DOHH2 (cell line): ENCODE results near the gene CDH12.

ENCODE experiments used
- H3F3A ChIP-seq: fragments of 200-600 bp; sonication (generic), shearing (Covaris generic); 2 replicates; pipeline ENCODE4 v1.6.0; 2016; ENCODE audit warnings: antibody characterized with exemption, mild to moderate bottlenecking; ENCODE audit not compliant: control insufficient read depth, insufficient read depth
- H3K27ac ChIP-seq: fragments of 200-600 bp; sonication (generic); 2 replicates; pipeline ENCODE4 v1.5.1; 2014; ENCODE audit warnings: low read depth, mild to moderate bottlenecking, low read length, moderate library complexity
- H3K27me3 ChIP-seq: fragments of 200-600 bp; sonication (generic); 2 replicates; pipeline ENCODE4 v1.6.1; 2014; ENCODE audit warnings: mild to moderate bottlenecking, low read length, mixed read lengths; ENCODE audit not compliant: control insufficient read depth
- H3K36me3 ChIP-seq: fragments of 200-600 bp; sonication (generic); 2 replicates; pipeline ENCODE4 v1.6.1; 2014; ENCODE audit warnings: mild to moderate bottlenecking, low read length, moderate library complexity, mixed read lengths; ENCODE audit not compliant: control insufficient read depth
- H3K4me1 ChIP-seq: fragments of 200-600 bp; sonication (generic); 2 replicates; pipeline ENCODE4 v1.6.1; 2014; ENCODE audit warnings: mild to moderate bottlenecking, low read length, mixed read lengths; ENCODE audit not compliant: control insufficient read depth
- H3K4me2 ChIP-seq: fragments of 200-600 bp; sonication (generic); 2 replicates; pipeline ENCODE4 v1.6.0; 2014; ENCODE audit warnings: mild to moderate bottlenecking, low read length, moderate library complexity
- H3K4me3 ChIP-seq: fragments of 200-600 bp; sonication (generic); 2 replicates; pipeline ENCODE4 v1.5.1; 2014; ENCODE audit warnings: mild to moderate bottlenecking, low read length, mixed read lengths
- H3K79me2 ChIP-seq: fragments of 200-600 bp; sonication (generic); 2 replicates; pipeline ENCODE4 v1.6.1; 2014; ENCODE audit warnings: mild to moderate bottlenecking, low read length, mixed read lengths; ENCODE audit not compliant: control insufficient read depth
- H3K9me2 ChIP-seq: fragments of 200-600 bp; sonication (generic); replicated peaks from 2 replicates; pipeline ENCODE4 v1.6.1; 2014; ENCODE audit warnings: mild to moderate bottlenecking, low read length, mixed read lengths; ENCODE audit not compliant: control insufficient read depth
- H3K9me3 ChIP-seq: fragments of 200-600 bp; sonication (generic); 2 replicates; pipeline ENCODE4 v1.6.1; 2014; ENCODE audit warnings: antibody characterized with exemption, low read length, mixed read lengths; ENCODE audit not compliant: control insufficient read depth, insufficient read depth
- H4K20me1 ChIP-seq: fragments of 200-600 bp; sonication (generic); 2 replicates; pipeline ENCODE4 v1.6.0; 2014; ENCODE audit warnings: low read depth, mild to moderate bottlenecking, antibody characterized with exemption, low read length, moderate library complexity; ENCODE audit not compliant: control insufficient read depth, insufficient read depth
- CTCF ChIP-seq: fragments of 200-600 bp; sonication (generic); IDR thresholded peaks from one replicate; pipeline ENCODE4 v1.5.1; 2014; ENCODE audit warnings: antibody characterized with exemption, mild to moderate bottlenecking, low read depth, low read length; ENCODE audit not compliant: poor library complexity, severe bottlenecking
- EZH2phosphoT487 ChIP-seq: fragments of 200-600 bp; sonication (generic); IDR thresholded peaks from 2 replicates; pipeline ENCODE4 v1.6.1; 2017; ENCODE audit warnings: borderline replicate concordance, mild to moderate bottlenecking, antibody characterized with exemption, low read length, moderate library complexity, mixed read lengths

CDH12 gene

GRCh38 chr5:22314548-22314947, 538.6 kb downstream of the CDH12 start:
- Histone ChIP-seq H3K9me2 (no peaks in the 10 kb centered on the region), H3K4me1 (no peaks in the 10 kb centered on the region), H4K20me1 (no peaks in the 10 kb centered on the region), H3K4me2 (no peak overlapping the region), H3K36me3 (no peaks in the 10 kb centered on the region), H3K27ac (no peak overlapping the region), H3K27me3 (no peaks in the 10 kb centered on the region), H3K9me3 (no peaks in the 10 kb centered on the region), H3K79me2 (no peaks in the 10 kb centered on the region), H3F3A (no peaks in the 10 kb centered on the region), H3K4me3 (no peak overlapping the region)
- no peak for TF ChIP-seq EZH2phosphoT487
- TF ChIP-seq CTCF: no peak

GRCh38 chr5:22306011-22306410, 547.1 kb downstream of the CDH12 start:
- H4K20me1 ChIP-seq: no peaks in the 10 kb centered on the region
- H3K4me1 ChIP-seq: no peaks in the 10 kb centered on the region
- H3K36me3 ChIP-seq: no peaks in the 10 kb centered on the region
- H3K27me3 ChIP-seq: no peaks in the 10 kb centered on the region
- H3K27ac ChIP-seq: no peak overlapping the region
- H3F3A ChIP-seq: no peaks in the 10 kb centered on the region
- H3K9me3 ChIP-seq: no peaks in the 10 kb centered on the region
- H3K4me2 ChIP-seq: no peak overlapping the region
- H3K4me3 ChIP-seq: no peak overlapping the region
- no peaks in the 10 kb centered on the region for H3K79me2 ChIP-seq
- TF ChIP-seq EZH2phosphoT487: no peak
- TF ChIP-seq CTCF: no peak
- H3K9me2 ChIP-seq: no peaks in the 10 kb centered on the region

- no peak overlapping the region for H3K27ac ChIP-seq
- no peaks in the 10 kb centered on the region for H4K20me1 ChIP-seq
- no peak overlapping the region for H3K4me2 ChIP-seq
- H3K4me1 ChIP-seq: no peaks in the 10 kb centered on the region
- no peaks in the 10 kb centered on the region for H3K27me3 ChIP-seq
- no peaks in the 10 kb centered on the region for H3F3A ChIP-seq
- H3K9me2 ChIP-seq: no peaks in the 10 kb centered on the region
- peaks cover 4% of the 10 kb centered on the region; the same call in 1 of the 2 replicates for H3K9me3 ChIP-seq
- no peak overlapping the region for H3K4me3 ChIP-seq
- no peak for TF ChIP-seq EZH2phosphoT487
- no peak for TF ChIP-seq CTCF
- H3K79me2 ChIP-seq: no peaks in the 10 kb centered on the region
- H3K36me3 ChIP-seq: no peaks in the 10 kb centered on the region
These were observed 557.3 kb downstream of the CDH12 start for GRCh38 chr5:22295832-22296231.

- Histone ChIP-seq H3K79me2 (no peaks in the 10 kb centered on the region), H3K27me3 (no peaks in the 10 kb centered on the region), H3K9me3 (peaks cover 4% of the 10 kb centered on the region; the same call in 1 of the 2 replicates), H3K4me3 (no peak overlapping the region), H3K4me1 (no peaks in the 10 kb centered on the region), H3K36me3 (no peaks in the 10 kb centered on the region), H3F3A (no peaks in the 10 kb centered on the region), H3K9me2 (no peaks in the 10 kb centered on the region), H3K4me2 (no peak overlapping the region), H4K20me1 (no peaks in the 10 kb centered on the region), H3K27ac (no peak overlapping the region)
- TF ChIP-seq CTCF: no peak
- no peak for TF ChIP-seq EZH2phosphoT487
These were observed 560.0 kb downstream of the CDH12 start for GRCh38 chr5:22293147-22293546.
